HG03442 (cell line): ENCODE results near the gene MAN2C1.
A peak's percentile ranks its signal among the peaks of the same experiment; 100 is the strongest.
"Not testable (repeated sequence)": the region's sequence is repeated elsewhere in the genome, so short reads cannot be mapped to it uniquely, and the experiment has no call there.

ENCODE experiments used
- ATAC-seq: cut with Tn5 transposase; IDR thresholded peaks from one replicate; pipeline ENCODE4 v1.9.1; 2021; ENCODE audit warnings: mild to moderate bottlenecking, moderate library complexity; ENCODE audit not compliant: unreplicated experiment

MAN2C1 gene

DNA sequence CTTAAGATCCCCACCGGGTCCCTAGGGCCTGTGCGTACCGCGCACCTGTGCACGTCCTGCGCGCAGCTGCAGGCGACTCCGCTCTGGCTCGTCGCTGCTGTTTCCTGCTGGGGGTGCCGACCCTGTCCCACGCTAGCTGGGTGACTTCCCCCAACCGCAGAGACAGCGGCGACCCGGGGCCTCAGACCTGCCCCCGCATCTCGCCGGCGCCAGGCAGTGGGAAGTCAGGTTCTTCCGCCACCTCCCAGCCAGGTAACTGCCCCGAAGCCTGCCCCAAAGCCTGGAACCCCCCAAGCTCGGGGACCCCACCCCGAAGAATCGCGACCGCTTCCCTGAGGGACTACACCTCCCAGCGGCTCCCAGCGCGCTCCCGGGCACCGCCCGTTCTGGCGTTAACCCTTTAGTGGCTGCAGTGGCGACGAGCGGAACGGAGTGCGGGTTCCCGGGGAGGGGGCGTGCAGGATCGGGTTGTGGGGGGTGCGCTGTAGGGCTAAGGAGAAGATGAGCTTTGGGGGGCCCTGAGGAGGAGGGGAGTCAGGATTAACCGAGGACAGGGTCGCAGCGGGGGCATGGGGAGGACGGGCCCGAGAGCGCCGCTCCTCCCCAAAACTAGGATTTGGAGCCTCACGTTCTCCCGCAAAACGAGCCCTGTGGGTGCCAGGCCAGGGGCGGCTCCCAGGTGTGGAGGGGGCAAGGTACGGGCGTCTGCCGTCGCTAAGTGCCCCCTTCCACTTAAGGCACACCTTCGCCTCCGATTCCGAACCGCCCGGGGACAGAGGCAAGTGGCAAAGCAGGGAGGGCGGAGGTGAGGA, 21.0 kb downstream of the MAN2C1 start:
- ATAC-seq, result no peak

DNA sequence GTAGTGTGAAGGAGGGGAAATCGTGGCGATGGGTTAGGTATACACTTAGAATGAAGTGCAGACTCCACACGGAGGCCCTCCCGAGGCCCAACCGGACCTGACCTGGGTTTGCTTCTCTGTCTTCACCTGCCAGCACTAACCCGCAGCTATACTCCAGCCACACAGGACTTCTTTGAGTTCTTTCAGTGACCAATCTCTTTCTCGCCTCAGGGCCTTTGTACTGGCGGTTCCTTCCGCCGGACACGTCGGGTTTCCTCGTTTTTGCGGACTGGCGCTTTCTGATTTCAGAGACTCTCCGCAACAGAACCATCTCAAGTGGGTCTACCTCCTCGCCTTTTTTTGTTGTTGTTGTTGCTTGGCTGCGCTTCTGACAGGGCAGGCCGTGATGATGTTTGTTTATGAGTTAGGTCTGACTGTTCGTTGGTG, 21.6 kb downstream of the MAN2C1 start, which contains the start of gene NEIL1:
Gene NEIL1, plus strand, starts transcription at position 244 of the 426 bp plus-strand sequence. CDS start 1,867 bp downstream, outside the sequence.
- no peak for ATAC-seq

DNA sequence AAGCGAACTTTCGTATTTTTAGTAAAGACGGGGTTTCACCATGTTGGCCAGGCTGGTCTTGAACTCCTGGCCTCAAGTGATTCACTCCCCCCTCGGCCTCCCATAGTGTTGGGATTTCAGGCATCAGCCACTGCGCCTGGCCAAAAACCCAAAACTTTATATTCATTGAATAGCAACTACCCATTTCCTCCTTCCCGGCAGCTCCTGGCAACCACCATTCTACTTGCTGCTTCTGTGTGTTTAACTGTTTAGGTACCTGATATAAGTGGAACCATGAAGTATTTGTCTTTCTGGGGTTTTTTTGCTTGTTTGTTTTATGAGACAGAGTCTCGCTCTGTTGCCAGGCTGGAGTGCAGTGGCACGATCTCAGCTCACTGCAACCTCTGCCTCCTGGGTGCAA, 24.5 kb downstream of the MAN2C1 start:
- not testable (repeated sequence) for ATAC-seq

DNA sequence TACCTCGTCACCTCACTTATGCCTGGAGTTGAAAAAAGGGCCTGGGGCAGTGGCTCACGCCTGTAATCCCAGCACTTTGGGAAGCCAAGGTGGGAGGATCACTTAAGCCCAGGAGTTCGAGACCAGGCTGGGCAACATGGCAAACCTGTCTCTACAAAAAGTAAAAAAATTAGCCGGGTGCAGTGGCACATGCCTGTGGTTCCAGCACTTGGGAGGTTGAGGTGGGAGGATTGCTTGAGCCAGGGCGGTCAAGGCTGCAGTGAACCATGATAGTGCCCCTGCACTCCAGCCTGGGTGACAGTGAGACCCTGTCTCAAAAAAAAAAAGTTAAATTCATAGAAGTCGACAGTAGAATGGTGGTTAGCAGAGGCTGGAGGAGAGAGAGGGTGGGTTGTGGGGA, 26.2 kb downstream of the MAN2C1 start:
- no peak for ATAC-seq

DNA sequence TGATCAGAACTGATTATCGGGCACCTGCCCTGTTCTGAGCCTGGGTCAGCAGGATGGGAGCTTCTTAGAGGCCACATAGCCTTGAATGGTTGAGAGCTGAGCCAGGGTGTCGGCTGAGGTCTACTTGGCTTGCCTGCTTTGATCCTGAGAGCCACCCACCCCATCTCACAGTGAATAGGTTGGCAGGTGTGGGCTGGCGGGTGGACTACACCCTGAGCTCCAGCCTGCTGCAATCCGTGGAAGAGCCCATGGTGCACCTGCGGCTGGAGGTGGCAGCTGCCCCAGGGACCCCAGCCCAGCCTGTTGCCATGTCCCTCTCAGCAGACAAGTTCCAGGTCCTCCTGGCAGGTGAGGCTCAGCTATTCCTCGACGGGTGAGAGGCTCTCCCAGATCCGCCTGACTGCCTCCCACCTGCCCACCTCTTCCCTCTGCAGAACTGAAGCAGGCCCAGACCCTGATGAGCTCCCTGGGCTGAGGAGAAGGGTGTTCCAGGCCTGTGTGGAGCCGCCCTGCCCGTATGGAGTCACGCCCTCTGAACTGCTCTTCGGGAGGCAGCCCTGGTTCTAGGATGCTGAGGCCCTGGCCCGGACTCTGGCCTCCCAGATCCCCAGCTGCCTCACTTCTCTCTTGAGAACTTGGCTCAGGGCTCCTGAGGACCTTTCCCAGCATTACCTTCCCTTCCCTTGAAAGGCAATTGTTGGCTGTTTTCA, 28.7 kb downstream of the MAN2C1 start:
- ATAC-seq, result no peak

DNA sequence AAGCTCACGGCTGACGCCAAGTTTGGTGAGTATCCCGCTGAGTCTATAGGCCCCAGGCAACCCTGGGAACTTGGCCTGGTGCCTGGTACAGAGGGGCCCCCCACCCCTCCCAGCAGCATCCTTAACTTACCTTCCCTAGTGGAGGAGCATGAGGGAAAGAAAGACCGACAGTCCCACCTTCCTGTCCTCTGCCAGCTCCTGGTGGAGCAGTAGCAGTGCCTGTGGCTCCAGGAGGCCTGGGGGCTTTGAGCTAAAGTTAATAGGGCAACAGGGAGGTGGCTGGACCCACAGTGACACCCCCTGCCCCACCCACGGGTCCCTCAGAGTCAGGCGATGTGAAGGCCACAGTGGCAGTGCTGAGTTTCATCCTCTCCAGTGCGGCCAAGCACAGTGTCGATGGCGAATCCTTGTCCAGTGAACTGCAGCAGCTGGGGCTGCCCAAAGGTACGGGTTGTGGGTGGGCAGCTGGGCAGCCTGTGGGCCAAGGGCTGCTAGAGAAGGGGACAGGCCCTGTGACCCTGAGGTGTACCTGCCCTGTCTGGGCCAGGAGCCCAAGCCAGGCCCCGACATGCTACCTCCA, 29.7 kb downstream of the MAN2C1 start:
- ATAC-seq, result no peak

DNA sequence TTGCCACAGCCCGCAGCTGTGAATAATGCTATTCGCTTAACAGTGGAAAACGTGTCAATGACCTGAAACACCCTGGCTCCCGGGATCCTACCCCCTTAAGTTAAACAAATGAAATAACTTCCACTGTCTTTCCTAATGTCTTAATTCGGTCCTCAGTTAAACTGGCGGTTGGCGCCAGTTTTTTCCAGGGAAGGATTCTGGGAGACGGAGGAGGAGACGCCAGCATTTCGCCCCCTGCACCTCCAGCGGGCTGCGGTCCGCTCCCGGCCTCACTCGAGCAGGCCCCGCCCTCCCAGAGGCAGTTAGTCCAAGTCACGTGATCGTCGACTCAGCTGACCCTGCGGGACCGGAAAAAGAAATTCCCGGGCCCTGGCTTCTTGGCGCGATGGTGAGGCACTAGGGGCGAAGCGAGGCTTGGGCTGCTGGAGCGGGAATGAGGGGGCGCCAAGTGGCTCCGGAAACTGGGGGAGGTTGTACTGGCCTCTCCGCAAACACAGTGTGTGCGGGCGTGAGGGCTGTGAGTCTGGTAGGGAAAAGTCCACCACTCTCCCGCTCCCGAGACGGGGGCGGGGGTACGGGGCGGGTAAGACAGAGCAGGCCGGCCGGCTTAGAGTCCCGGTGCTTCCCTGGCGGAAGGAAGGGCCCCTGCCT, 32.6 kb downstream of the MAN2C1 start, which contains the start of gene COMMD4:
Gene COMMD4, plus strand, starts transcription at position 359 of the 651 bp plus-strand sequence. Its CDS starts 27 bp downstream, at position 386.
- ATAC-seq, result peak; percentile 64

DNA sequence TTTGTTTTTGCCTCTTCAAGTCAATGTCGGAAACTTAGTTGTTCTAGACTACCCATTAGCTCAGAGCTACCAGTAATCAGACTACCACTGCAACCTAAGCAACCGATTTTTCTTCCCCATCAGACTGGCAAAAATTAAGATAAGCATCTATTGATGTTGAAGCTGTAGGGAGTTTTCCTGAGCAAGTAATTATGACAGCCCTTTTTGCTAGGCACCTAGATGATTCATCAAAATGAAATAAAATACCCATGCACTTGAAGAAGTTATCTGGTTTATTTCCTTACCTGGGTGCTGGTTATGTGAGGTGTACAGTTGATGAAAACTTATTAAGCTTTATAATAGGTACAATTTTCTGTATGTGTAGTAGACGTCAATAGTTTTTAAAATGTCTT, 33.1 kb downstream of the MAN2C1 start:
- ATAC-seq, result no peak

DNA sequence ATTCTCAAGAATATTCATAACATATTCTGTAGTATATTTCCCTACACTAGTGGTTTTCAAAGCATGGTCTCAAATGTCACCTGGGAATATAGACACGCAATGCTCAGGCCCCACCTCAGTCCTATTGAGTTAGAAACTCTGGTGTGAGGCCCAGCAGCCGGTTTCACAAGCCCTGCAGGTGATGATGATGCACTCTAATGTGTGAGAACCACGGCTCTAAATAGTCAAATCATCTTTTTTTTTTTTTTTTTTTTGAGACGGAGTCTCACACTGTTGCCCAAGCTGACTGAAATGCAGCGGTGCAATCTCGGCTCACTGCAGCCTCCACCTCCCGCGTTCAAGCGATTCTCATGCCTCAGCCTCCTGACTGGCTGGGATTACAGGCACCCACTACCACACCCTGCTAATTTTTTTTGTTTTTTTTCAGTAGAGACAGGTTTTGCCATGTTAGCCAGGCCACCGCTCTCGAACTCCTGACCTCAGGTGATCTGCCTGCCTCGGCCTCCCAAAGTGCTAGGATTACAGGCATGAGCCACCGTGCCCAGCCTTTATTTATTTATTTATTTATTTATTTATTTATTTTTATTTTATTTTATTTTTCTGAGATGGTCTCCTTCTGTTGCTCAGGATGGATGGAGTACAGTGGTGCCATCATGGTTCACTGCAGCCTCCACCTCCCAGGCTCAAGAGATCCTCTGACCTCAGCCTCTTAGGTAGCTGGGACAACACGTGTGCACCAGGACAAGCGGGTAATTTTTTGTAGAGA, 34.6 kb downstream of the MAN2C1 start:
- ATAC-seq, result not testable (repeated sequence)

DNA sequence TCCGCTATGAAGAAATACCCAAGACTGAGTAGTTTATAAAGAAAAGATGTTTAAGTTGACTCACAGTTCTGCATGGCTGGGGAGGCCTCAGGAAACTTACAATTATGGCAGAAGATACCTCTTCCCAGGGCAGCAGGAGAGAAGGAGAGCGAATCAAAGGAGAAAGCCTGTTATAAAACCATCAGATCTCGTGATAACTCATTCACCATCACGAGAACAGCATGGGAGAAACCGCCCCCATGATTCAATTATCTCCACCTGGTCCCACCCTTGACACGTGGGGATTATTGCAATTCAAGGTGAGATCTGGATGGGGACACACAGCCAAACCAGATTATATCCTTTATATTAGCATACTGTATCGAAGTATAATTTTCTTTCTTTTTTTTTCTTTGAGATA, 36.3 kb downstream of the MAN2C1 start:
- not testable (repeated sequence) for ATAC-seq

DNA sequence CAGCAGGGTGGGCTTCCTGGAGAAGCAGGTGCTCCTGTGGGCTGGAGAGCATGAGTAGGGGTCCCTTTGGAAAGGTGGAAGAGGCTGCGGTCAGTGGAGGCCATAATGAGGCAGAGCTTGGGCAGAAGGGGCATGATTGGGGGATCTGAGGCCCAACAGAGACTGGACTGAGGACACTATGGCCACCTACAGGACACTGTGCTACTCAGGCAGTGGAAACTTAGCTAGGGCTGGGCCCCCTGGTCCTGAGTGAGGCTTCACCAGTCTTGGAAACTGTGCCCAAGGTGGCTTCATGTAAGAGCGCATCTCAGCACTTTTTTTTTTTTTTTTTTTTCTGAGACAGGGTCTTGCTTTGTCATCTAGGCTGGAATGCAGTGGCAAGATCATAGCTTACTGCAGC, 38.8 kb downstream of the MAN2C1 start:
- ATAC-seq, result no peak

DNA sequence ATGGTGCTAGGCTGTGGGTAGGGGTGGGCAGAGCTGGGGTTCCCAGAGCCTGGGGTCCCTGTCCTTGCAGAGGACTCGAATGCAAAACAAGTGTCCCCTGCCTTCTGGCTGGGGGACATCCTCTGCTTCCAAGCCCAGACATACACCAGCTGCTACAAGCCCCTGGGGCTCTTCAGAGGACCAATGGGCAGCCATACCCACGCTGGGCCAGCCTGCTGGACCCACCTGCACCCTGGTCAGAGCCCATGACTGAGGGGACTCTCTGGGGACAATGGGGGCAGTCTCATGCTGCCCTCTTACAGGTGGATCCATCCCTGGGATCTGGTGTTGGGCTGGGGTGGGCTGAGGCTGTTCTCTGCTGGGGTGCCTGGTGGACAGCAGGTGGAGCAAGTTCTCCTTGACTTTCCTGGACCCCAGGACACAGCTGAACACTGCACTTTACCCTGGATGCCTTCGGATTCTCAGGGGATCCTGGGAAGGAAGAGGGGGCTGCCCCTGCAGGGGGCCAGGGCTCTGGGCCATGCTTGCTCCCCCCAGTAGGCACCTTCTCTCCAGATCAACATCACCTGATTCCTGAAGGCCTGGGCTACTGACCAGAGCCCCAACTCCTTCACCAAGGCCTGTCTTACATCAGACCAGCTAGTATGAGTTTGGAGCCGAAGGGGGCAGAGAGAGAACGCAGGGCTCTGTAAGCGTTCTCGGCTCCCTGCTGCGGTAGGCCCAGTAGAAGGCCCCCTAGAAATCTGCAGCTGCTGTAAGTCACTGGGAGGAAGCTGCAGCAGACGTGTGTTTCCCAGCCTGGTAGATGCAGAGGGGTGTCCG, 39.7 kb downstream of the MAN2C1 start:
- ATAC-seq, result no peak

DNA sequence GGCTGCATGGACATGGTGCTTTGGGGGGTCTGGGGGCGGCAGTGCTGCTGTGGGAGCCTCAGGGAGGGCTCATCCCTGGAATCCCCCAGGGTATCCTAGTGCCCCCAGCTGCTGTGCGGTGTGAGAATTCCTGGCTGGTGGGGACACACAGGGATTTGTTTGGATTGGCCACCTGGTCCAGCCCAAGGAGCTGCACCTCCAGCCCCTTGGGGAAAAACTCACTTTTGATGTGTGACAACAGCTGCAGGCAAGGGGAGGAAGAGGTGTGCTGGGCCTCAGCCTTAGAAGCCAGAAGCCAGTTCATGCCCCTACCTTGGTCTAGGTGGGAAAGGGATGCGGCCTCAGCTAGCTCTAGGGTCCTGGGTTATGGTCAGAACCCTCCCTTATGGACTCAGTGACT, 40.9 kb downstream of the MAN2C1 start:
- no peak for ATAC-seq

DNA sequence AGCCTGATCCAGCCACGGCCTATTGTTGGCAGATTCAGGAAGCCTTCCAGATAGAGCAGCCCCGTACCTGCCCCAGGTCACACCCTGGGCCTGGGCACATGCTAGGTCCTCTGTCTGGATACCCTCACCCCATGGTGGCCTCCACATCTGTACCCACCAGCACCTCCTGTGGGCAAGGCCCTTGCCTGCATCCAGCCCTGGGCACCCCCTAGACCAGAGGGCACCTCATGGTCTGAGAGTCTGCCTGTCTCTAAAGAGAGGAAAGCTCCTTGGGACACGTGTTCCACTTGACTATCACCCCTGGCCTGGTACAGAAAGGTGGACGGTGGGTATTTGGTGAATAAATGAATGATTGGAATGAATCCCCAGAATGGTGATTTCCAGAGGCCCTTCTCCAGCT, 41.4 kb downstream of the MAN2C1 start:
- no peak for ATAC-seq

DNA sequence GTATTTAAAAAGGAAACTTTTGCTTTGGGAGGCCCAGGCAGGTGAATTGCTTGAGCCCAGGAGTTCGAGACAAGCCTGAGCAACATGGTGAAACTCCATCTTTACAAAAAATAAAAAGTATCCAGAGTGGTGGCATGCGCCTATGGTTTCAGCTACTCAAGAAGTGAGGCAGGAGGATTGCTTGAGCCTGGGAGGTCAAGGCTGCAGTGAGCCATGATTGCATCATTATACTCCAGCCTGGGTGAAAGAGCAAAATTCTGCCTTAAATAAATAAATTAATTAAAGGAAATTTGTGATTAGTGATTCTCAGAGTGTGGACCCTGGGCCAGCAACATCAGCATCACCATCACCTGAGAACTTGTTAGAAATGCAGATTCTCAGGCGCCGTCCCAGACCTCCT, 42.5 kb downstream of the MAN2C1 start:
- no peak for ATAC-seq

DNA sequence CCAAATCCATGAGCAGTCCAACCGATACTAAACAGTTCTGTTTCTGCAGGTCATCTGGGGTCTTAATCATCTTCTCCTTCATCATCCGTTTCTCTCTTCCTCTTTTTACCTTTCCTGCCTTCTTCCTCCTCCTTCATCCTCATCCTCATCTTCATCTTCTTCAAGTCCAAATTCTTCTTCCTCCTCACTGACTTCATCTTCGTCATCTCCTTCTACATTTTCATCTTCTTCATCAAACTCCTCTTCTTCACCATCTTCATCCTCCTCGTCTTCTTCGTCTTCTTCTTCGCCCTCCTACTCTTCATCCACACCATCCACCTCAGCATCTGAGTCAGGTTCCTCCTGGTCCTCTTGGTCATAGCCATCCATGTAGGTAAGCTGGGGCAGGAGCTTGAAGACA, 46.7 kb downstream of the MAN2C1 start:
- ATAC-seq, result no peak

DNA sequence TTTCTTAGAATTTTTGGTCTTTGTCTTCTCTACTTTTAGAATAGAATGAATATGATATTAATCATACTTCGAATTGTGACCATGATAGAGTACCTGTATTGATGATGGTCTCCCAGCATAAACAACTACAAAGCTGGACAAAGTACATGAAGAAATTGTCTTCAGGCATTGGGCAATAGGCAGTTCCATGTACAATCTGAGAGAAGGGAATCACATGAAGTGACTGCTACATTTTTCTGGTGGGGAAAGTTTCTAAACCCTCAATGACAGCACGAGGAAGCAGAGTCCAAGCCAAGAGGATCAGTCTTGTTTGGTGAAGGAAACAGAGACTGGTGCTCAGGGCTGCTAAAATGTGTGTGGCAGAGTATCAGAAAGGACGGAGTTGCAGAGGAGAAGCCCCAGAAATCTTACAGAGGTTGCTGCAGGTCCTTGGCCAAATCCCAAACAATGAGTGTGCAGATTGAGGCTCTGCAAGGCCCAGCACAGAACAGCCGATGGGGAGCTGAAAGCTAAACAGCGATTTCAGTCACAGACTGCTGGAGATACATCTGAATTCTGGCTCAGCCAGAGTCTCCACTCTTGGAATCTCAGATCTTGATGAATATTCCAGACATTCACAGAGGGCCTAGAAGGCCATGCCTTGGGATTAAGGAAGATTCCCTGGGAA, 49.0 kb downstream of the MAN2C1 start:
- ATAC-seq, result not testable (repeated sequence)

DNA sequence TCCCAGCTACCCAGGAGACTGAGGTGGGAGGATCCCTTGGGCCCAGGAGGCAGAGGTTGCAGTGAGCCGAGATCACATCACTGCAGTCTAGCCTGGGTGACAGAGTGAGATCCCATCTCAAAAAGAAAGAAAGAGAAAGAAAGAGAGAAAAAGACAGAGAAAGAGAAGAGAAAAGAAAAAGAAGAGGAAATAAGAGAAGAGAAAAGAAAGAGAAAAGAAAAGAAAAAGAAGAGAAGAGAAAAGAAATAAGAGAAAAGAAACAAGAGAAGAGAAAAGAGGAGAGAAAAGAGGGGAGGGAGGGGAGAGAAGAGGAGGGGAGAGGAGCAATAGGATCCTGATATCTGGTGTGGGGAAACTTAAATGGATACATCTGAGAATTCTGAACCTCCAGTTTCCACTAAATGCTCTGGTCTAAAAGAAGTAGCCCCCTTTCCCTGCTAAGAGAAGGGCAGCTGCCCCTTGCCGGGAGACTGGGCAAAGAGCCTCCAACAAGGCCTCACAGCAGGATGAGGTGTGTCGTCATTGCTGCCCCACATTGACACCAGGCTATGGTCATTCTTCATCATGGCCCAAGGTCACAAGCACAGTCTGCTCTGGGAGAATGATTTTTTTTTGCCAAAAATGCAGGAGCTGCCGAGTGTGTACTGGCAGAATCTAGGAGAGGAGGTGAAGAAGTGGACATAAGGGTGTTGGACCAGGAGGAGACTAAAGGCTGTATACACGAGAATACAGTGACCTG, 53.7 kb downstream of the MAN2C1 start:
- no peak for ATAC-seq
